Stimulated activated CD8-positive, alpha-beta memory T cell treated with anti-CD3 and anti-CD28 coated beads, Interleukin-12 subunit alpha, Interleukin-12 subunit beta, amount 100 ng/mL, for 24 hours (primary cell): ENCODE data around the gene RPLP2.

ENCODE experiments used
- DNase-seq: peaks from one replicate; pipeline ENCODE4 v3.0.0-alpha.2; 2020; ENCODE audit errors: extremely low read depth

The RPLP2 gene

DNA sequence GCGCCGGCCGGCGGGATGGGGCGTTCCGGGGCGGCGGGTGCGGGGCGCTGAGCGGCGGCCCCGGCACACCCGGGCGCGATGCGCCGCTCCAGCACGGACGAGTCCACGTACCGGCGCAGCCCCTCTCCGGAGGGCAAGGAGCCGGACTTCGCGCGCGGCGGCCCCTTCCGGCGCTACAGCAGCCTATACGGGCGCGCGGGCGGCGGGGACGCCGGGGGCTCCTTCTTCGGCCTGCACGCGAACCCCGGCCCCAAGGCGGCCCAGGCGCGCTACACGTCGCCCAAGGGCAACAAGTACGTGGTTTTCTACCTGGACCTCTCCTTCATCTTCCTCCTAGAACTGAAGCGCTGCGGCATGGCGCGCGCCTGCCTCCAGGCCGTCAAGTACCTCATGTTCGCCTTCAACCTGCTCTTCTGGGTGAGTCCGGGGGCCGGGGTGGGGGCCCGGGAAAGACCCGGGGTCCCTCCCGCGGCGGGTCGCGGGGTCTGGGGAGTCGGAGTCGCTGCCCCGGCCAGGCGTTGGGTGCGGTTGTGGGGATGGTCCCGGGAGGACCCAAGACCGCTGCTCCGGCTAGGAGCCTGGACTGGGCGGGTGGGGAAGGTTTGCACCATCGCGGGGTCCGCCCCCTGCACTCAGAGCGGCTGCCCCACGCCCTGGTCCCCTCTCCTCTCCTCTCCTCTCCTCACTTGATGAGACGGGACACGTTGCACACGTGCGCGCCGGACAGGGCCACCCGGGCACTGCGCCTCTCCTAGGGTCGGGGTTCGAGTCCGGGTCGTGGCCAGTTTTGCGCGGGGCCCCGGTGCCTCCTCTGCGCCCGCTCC is 40.4 kb downstream of the RPLP2 start:
- DNase-seq: no peak

GRCh38 chr11:850775-851763 is 41.3 kb downstream of the RPLP2 start:
- no peak for DNase-seq

DNA sequence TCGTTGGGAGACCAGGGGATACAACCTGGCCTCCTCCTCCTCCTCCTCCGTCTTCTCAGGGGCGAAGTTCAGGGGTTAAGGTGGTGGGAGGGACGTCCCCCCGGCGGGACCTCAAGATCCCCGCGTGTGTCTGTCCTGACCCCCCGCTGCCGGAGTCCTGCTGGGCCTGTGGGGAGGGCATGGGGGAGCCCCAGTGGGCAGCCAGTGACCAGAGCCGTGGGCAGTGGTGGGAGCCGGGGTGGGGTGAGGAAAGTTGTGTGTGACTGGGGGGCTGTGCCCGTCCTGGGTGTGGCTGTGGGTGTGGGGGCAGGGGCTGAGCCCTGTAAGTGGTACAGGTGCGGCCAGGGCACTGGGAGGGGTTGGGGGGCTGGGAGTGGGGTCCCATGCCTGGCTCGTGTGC is 43.0 kb downstream of the RPLP2 start:
- no peak for DNase-seq

DNA sequence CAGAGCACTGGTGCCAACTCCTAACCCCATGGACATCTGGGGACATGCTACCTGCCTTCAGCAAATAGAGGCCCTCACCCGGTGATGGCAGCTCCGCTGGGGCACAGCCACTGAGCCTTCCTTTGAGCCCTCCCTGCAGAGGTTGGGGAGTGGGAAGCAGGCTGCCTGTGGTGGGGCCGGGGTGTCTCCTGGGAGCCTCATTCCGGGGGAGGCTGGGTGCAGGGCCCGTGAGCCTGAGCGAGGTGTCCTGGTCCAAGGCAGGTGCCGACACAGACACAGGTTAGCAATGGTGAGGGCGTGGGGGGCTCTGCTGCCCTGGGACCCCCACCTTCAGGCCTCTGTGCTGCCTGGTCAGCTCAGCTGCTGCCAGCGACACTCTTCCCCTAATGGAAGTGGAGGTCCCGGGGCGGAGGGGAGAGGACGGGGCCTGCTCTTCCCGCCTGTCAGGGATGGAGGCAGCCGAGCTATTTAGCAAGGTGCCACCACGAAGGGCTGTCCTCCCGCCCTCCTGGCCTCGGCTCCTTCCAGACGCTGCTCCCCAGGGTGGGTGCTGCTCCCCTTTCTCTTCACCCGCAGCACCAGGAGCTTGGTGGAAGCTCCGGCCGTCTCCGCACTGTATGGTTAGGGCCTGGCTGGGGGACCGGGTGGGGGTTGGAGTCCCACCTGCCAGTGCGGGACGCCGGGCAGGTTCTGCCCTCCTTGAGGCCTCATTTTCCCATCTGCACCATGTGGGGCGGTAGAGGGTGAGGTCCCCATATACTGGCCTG is 44.1 kb downstream of the RPLP2 start:
- DNase-seq: no peak

GRCh38 chr11:854601-855329 is 45.0 kb downstream of the RPLP2 start:
- DNase-seq: no peak

DNA sequence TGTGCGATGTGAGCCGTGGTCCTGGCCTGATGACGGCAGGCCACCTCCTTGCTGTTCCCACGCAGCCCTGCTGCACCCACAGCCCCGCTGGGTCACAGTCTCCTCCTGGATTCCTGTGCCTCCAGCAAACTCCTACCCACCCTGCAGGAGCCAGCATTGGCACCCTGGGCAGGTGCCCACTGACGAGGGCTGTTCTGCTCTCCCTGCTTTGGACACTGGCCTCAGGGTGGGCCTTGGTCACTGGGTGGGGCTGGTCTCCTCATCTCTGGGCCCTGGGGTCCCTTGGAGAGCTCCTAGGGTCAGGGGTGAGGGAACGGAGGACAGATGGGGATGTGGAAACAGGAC is 45.5 kb downstream of the RPLP2 start:
- DNase-seq: no peak

DNA sequence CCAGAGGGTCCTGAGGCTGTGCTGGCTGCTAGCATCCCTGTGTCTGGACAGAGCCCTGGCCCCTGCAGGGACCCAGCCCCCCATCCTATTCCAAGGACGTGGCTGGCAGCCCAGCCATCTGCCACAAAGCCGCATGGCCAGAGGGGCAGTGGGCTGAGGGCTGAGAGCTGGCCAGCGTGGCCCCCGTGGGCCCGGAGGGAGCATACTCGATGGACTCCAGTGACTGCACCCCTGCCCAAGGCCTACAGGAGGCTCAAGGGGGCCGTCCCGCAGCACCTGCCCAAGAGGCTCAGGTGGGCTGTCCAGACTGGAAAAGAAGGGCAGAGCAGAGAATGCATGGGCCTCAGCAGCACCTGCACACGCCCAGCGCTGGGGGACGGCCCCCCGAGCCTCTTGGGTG is 46.0 kb downstream of the RPLP2 start:
- DNase-seq: no peak

DNA sequence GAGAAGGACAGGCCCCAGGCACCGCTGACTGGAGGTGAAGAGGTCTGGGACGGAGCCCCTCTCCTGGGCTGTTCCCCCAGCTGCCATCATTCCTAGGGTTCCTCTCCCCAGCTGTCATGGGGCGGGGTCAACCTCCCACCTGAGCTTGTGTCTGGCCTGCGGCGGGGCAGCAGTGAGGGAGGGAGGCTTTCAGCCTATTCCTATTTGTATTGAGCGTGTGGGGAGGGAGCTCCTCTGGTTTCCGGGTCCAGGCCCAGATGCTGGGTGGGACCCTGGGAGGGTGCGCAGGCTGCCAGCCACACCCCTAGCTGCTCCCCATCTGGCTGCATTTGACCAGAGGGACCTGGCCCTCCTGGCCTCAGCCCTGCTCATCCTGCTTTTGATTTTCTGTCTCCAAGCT is 46.6 kb downstream of the RPLP2 start:
- DNase-seq: no peak

- DNase-seq: no peak
Observed at GRCh38 chr11:858053-858761, 48.4 kb downstream of the RPLP2 start.

- no peak for DNase-seq
Observed at GRCh38 chr11:858762-859339, 49.1 kb downstream of the RPLP2 start.

DNA sequence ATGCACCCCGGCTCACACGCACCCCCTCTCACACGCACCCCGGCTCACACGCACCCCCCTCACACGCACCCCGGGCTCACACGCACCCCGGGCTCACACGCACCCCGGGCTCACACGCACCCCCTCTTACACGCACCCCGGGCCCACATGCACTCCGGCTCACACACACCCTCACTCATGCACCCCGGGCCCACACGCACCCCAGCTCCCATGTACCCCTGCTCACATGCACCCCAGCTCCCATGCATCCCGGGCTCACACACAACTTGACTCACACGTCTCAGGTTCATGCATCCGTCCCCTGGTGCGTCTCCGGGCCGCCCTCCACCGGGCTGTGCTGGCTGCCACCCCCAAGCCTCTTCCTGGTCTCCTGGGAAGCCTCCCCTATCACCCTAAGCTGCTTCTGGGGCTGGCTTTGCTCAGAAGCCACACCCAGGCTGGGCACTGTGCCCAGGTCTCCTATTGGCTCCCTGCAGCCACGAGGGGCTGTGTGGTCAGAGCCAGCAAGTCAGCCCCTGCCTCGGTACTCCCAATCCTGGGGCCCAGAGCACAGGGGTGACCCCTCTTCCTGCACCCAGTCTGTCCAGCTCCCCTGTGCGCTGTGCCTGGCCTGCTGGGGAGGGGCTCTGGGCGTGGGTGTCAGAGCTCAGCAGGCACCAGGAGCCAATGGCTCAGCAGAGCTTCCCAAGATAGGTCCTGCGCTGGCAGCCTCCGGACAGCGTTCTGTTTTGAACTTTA is 49.8 kb downstream of the RPLP2 start:
- no peak for DNase-seq

GRCh38 chr11:860234-861104 is 50.7 kb downstream of the RPLP2 start:
- DNase-seq: no peak

GRCh38 chr11:861105-861479 is 51.3 kb downstream of the RPLP2 start:
- no peak for DNase-seq

GRCh38 chr11:862081-862661 is 52.4 kb downstream of the RPLP2 start:
- no peak for DNase-seq
